Stimulated activated CD4-positive, alpha-beta T cell treated with anti-CD3 and anti-CD28 coated beads, TNF-alpha, amount 100 ng/mL, for 1 hour (primary cell): ENCODE data around the gene JMJD6.

Experiments
- DNase-seq, 3 donors: peaks; one replicate each; pipeline ENCODE4 v3.0.0-alpha.2; 2020; ENCODE audit warnings: low read depth in 3 of 3, low spot score in 1 of 3

JMJD6 gene

DNA sequence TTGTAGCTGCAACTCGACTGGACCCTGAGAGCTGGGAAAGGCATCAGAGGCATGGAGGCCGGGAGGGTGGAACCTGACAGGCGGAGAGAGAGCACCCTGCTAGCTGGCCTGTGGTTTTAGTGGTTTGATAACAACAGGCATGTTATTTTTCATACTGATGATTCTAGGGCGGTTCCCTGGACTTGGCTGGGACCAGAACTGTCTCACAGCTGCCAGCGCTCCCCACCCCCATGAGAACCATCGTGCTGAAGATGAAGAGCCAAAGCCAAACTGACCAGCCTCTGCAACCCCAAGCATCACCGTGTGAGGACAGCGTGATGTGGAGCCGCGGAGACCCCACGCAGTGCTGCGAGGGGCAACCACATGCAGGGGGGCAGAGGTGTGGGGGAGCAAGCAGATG is 44.1 kb downstream of the JMJD6 start:
- no peak for DNase-seq

DNA sequence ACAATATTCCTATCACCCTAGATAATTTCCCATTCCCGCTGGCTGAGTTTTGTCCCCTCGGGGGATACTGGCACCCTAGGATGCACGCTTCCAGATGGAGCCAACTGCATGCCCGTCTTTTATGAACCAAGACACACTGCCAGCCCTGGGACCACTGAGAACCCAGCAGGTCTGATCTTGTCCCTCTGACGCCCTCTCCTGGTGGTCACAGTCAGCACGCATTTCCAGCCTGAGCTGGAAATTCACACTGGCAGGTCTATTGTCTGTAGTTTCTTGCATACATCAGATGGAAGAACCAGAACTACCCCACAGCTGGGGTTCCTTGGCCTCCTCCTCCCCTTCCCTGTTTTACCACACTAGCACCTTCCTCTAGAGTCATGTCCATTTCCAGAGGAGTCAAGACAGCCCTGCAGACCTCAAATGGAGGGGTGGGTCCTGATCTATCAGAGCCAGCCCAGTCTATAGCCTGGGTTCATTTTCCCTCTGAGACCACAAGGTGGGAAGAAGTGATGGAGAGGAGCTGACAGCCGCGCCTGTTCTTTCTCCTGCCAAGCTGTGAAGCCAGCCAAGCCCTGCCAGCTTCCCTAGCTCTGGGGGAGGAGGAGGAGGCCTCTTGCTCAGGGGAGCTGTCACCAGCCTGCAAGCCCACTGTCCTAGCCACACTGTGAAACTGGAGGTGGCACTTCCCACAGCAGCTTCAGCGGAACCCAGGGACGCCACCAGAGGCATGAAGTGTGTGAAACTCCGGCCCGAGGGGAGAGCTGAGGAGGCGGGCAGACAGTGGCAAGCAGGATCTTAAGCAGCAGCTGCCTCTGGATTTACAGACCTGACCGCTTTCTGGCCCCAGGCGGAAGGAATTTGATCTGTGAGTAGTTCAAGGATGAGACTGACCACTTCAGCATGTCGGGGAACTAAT is 44.9 kb downstream of the JMJD6 start:
- DNase-seq: peak; percentile 24 to 42 (median 39)

DNA sequence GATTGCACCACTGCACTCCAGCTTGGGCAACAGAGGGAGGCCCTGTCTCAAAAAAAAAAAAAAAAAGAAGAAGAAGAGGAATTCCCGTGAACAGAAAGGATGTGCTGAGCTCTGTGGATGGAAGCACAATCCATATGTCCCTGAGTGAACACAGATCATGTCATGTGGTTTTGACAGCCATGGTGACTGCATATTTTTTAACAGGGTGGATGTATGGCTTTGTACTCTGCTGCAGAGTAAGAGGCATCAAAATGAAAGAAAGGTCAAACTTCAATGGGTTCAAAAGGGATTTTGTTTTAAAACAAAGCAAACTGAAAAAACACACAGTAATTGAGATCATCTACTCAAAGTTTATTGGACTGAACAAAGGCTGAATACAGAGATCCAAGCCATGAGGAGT is 47.2 kb downstream of the JMJD6 start:
- DNase-seq: no peak

DNA sequence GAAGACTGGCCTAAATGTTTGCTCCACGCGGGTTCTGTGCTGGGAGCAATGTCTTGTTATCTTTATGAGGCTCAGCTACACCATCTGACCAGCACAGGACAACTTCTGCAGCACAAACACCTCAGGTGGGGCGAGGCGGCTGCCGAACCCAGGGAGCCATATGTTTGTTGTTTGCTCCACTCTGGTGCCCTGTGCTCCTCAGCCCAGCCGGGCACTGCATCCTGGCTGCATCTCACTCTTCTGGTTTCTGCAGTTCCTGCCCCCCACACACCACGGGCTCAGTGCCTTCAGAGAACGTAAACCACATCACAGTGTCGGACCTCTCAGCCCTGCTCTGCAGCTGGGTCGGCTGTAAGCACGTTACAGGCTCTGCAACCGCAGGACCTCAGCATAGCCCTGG is 48.1 kb downstream of the JMJD6 start:
- no peak for DNase-seq

DNA sequence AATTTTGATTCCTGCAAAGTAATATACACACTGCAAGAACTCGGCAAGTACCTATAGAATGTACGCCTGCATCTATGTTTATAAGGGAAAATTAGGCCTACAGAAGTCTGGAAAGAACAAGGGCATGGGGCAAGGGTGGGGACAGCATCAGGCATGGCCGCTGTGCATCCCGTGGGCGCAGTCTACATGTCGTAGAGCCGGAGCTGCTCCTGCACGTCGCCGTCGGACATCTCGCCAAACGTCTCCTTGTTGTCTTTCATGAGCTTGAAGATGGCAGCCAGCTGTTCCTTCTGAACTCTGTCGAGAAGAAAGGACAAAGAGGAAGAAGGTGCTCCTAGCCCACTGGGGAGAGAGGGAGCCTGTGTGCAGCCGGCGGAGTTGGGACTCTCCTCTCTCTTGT is 49.0 kb downstream of the JMJD6 start:
- no peak for DNase-seq

DNA sequence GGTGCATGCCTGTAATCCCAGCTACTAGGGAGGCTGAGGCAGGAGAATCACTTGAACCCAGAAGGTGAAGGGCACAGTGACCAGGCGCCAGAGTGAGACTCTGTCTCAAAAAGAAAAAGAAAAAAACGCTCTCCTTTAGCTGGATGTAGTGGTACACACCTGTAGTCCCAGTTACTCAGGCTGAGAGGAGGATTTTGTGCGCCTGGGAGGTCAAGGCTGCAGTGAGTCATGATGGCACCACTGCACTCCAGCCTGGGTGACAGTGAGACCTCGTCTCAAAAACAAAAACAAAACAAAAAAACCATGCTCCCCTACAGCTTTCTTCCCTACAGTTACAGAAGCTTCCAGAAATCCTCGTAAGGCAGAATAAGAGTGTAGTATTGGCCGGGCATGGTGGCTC is 49.8 kb downstream of the JMJD6 start:
- DNase-seq: no peak

DNA sequence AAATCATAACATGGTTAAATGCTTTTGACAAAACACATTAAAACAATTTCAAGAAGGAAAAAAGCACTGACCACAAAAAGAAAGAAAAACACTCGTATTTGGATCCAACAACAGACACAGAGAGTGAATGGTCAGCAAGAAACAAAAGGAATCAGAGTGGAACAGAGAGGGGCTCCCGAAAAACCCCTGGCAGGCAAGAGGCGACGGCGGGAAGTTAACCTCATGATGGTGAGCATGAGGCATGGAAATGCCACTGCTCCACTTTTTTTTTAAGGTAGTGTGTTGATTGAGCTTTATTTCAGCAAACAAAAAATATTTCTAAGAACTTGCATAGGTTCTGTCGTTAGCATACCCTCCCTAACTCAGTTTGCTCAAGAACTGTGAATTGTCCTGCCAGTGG is 50.8 kb downstream of the JMJD6 start:
- DNase-seq: no peak

DNA sequence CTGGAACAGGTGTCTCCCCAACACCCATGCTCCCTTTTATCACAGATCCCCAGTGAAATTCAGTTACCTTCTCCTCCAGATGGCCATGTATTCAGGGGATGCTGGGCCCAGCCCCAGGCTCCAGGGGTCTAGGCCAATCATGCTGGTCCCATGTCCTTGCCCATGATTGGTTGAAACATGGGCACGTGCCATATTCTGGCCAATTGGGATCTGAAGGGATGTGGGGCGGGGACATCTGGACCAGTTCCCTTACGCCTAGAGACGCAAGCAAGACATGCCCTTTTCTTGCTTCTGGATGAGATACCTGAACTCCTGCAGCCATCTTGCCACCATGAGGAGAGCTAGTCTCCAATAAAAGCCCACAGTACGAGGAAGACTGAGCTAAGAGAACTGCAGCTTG is 51.8 kb downstream of the JMJD6 start:
- DNase-seq: no peak

DNA sequence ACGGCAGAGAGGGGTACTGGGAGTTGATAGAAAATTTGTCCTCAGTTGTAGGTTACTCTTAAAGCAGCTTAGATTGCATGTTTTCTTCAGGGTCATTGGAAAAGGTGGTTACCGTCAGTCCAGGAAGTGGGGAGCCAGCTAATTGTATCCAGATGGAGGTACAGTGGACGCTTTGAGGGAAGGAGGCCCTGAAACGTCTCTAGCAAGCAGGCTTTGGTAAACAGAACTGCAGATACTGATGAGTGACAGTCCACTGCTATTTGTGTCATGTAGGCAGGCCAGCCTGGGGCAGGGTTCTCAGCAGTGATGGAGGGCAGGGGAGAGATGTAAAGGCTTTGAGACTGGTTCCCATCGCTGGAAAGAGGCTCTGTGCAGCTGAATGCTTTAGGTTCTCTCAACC is 52.7 kb downstream of the JMJD6 start:
- DNase-seq: no peak

DNA sequence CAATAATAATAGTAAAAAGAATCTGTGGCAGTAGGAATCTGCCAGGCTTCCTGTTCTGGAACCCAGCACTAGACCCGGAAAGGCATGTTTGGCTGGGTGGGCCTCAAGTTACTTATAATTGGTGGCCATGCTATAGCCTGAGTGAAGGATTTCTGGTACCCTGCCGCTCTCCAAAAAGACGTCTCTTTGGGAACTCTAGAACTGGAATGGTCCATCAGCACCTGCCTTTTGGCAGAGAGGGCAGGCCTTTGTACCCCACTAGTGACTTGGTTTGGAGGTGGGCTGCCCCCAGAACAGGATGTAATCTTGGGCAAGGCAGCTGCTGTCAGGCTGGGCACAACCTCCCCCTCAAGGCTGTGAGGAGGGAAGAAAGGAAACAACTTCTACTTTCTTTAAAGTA is 53.5 kb downstream of the JMJD6 start:
- no peak for DNase-seq

DNA sequence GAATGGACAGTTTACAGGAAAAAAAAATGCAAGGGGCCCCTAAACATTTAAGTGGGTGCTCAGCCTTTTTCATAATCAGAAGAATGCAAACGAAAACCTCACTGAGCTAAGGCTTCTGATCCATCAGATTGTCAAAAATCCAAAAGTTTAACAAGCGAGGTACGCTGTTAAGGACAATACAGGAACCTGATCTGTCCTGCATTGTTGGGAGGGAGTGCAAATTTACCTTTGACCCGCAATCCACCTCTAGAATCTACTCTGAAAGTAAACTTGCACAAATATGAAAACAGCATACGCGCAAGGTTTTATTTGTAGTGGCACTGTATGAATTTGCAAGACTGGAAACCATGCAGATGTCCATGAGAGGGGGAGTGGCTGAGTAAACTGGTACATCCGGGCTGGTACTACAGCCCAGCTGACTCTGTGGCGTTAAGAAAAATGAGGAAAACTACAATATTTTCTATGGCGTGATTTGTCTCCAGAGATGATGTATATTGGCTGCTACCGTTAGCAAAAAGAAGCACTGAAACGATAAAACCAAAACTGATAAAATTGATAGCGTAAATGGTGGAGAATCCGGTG is 54.0 kb downstream of the JMJD6 start:
- no peak for DNase-seq

DNA sequence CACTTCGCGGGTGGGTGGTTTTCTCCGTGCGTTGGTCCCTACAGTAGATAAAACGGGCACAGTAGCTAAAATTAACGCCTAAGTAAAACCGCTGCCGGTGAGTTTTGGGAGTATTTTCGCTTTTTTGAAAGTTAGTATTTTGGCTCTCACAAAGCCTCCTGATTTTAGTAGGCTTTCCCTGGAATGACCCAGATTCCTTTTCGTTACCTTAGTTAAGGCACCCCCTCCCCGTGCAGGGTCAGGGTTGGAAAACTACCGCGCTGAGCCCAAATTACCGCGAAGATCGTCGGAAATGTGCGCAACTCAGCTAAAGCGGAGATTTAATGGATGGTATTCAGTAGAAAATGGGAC is 54.5 kb downstream of the JMJD6 start:
- no peak for DNase-seq

DNA sequence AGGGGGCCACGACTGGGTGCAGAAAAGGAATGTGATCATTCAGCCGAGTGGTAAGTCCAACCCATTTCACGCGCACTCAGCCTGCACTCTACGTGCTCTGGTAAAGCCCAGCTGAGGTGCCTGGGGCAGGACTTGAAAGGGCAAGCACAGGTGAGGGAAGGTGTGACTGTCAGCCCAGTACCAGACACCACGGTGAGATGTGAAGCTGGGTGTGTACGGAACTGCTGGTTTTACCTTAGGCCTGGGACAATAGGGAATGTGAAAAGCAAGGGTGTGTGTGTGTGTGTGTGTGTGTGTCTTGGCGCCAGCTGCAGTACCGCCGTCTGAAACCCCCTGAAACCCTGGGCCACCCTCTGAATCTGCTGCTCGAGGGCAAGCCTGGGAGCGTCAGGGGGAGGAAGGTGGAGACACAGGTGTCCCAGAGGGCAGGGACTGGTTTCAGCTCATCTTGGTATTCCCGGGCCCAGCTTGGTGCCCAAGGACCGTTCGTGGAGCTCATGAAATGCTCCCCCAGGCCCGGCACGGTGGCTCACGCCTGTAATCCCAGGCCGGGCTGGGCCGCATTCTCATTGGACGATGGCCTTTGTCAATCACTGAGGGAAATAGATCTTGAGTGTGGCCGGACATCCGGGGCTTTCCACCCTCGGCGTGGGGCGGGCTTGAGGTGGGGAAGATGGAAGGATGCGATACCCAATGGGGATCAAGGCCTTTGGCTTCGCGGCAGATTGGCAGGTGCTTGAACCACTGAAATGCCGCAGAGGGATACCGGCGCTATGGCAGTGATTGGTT is 55.1 kb downstream of the JMJD6 start:
- DNase-seq: peak; percentile 94 to 97 (median 97)

DNA sequence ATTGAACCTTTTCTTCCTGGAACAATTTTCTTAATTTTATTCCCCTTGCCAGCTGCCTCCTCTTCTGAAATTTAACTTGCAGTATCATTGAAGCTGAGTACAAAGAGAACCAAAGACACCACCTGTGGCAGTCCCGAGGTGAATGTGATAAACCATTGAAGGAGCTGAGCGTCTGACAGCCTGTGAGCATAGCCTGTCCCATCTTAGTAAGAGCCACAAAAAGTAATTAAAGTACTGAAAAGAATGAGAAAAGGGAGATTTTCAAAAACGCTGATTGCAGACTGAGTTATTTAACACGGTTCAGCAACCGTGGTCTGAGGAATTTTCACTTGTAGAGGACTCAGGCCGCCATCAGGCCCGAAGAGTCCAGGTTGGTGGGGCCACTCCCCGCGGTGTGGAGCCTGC is 55.7 kb downstream of the JMJD6 start:
- DNase-seq: no peak

DNA sequence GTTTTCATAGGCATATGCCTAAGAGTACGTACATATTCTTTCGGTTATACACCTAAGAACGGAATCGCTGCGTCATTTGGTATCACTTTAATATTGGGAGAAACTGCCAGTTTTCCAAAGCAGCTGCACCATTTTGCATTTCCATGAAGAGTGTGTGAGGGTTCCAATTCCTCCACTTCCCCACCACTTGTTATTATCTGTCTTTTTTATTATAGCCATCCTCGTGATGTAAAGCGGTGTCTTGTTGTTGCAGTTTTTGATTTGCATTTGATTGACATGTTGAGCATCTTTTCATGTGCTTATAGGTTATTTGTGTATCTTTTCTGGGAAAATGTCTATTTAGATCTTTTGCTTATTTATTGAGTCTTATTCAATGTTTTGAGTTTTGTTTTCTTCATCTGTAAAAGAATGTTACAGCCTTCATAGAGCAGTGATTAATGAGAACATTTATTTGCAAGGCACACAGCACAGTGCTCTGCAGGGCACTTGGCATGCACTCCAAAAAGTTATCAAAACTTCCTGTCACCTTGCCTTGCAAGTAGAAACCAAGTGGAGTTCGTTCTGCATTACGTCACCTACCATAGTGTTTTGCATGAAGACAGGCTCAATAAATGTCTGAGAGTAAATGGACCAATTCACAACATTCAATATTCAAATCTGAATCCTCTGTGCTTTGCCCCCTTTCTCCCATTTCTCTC is 56.2 kb downstream of the JMJD6 start:
- no peak for DNase-seq
